ENCODE results near the gene FNDC3B.

DNA sequence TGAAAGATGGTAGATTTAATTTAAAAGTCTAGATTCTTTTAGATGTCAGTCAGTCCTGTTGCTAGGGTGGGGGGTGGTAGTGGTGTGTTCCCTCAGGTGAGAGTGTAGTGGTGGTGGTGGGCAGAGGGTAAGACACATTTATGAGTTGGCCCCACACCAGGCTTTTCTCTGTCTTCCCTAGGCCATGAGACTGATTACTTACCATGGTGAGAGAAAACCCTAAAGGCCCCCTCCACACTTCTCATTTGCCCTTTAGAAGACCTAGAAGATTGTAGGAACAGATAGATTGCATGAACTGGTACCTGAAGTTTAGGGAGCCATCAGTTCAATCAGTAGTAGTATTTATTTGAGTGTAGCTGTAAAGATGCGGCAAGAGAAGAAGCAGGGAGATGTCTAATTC, 20.9 kb downstream of the FNDC3B start:
- TF ChIP-seq EP300 (IDR thresholded peaks at IDR 0.05): no peak
- TF ChIP-seq, protein P1, sequence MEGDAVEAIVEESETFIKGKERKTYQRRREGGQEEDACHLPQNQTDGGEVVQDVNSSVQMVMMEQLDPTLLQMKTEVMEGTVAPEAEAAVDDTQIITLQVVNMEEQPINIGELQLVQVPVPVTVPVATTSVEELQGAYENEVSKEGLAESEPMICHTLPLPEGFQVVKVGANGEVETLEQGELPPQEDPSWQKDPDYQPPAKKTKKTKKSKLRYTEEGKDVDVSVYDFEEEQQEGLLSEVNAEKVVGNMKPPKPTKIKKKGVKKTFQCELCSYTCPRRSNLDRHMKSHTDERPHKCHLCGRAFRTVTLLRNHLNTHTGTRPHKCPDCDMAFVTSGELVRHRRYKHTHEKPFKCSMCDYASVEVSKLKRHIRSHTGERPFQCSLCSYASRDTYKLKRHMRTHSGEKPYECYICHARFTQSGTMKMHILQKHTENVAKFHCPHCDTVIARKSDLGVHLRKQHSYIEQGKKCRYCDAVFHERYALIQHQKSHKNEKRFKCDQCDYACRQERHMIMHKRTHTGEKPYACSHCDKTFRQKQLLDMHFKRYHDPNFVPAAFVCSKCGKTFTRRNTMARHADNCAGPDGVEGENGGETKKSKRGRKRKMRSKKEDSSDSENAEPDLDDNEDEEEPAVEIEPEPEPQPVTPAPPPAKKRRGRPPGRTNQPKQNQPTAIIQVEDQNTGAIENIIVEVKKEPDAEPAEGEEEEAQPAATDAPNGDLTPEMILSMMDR (IDR thresholded peaks at IDR 0.05): no peak
